SK-N-SH treated with all-trans-retinoic acid at 6 μM for 48 hours (cell line): ENCODE results near the gene CASTOR1.

Source experiments
- ATAC-seq: fragments of 200-7000 bp; cut with Tn5 transposase; 3 replicates; pipeline ENCODE4 v1.9.1; 2020; ENCODE audit warnings: mild to moderate bottlenecking, moderate library complexity
- ARNTL ChIP-seq: fragments of 450-650 bp; formaldehyde crosslinking; IDR thresholded peaks from 2 replicates; pipeline ENCODE4 v1.5.0; 2020; ENCODE audit warnings: low read depth, mild to moderate bottlenecking, moderate library complexity, borderline replicate concordance
- BACH2 ChIP-seq: fragments of 250-450 bp; sonication (Bioruptor Pico); IDR thresholded peaks from 2 replicates; pipeline ENCODE4 v1.9.0; 2021; ENCODE audit warnings: mild to moderate bottlenecking, borderline replicate concordance
- CREB5 ChIP-seq: fragments of 250-450 bp; sonication (Bioruptor Pico); IDR thresholded peaks from 2 replicates; pipeline ENCODE4 v1.5.1; 2020; ENCODE audit warnings: low read depth, mild to moderate bottlenecking, moderate library complexity
- CSDC2 ChIP-seq: fragments of 250-450 bp; sonication (Bioruptor Pico); IDR thresholded peaks from 2 replicates; pipeline ENCODE4 v1.5.0; 2020; ENCODE audit warnings: mild to moderate bottlenecking, moderate library complexity
- CSRNP3 ChIP-seq: fragments of 250-450 bp; sonication (Bioruptor Pico); IDR thresholded peaks from 2 replicates; pipeline ENCODE4 v1.5.1; 2021; ENCODE audit warnings: mild to moderate bottlenecking, moderate library complexity
- GLIS3 ChIP-seq: fragments of 250-450 bp; sonication (Bioruptor Pico); IDR thresholded peaks from 2 replicates; pipeline ENCODE4 v1.5.0; 2020; ENCODE audit warnings: mild to moderate bottlenecking, moderate library complexity
- ISL1 ChIP-seq: fragments of 250-450 bp; sonication (Bioruptor Pico); IDR thresholded peaks from 2 replicates; pipeline ENCODE4 v2.1.2; 2022; ENCODE audit warnings: mild to moderate bottlenecking, moderate library complexity
- OSR1 ChIP-seq: fragments of 250-450 bp; sonication (Bioruptor Pico); IDR thresholded peaks from 2 replicates; pipeline ENCODE4 v1.8.0; 2022; ENCODE audit warnings: moderate library complexity, mild to moderate bottlenecking, inconsistent platforms
- PATZ1 ChIP-seq: fragments of 250-450 bp; sonication (Bioruptor Pico); IDR thresholded peaks from 2 replicates; pipeline ENCODE4 v1.8.0; 2020; ENCODE audit warnings: mild to moderate bottlenecking, moderate library complexity, borderline replicate concordance
- POU6F1 ChIP-seq: fragments of 250-450 bp; sonication (Bioruptor Pico); IDR thresholded peaks from 2 replicates; pipeline ENCODE4 v1.8.0; 2021; ENCODE audit warnings: low read depth, mild to moderate bottlenecking, moderate library complexity, borderline replicate concordance
- PPARA ChIP-seq: fragments of 250-450 bp; sonication (Bioruptor Pico); IDR thresholded peaks from 2 replicates; pipeline ENCODE4 v1.5.0; 2020; ENCODE audit warnings: mild to moderate bottlenecking, borderline replicate concordance
- RARB ChIP-seq: fragments of 250-450 bp; sonication (Bioruptor Pico); IDR thresholded peaks from 2 replicates; pipeline ENCODE4 v1.8.0; 2021; ENCODE audit warnings: mild to moderate bottlenecking, moderate library complexity
- SNAI2 ChIP-seq: fragments of 250-450 bp; sonication (Bioruptor Pico); IDR thresholded peaks from 2 replicates; pipeline ENCODE4 v1.5.0; 2020; ENCODE audit warnings: mild to moderate bottlenecking, moderate library complexity
- TCF4 ChIP-seq: fragments of 250-450 bp; sonication (Bioruptor Pico); IDR thresholded peaks from 2 replicates; pipeline ENCODE4 v1.8.0; 2021; ENCODE audit warnings: mild to moderate bottlenecking, moderate library complexity, borderline replicate concordance
- TOX ChIP-seq: fragments of 250-450 bp; sonication (Bioruptor Pico); IDR thresholded peaks from 2 replicates; pipeline ENCODE4 v1.8.0; 2021; ENCODE audit warnings: mild to moderate bottlenecking, moderate library complexity, borderline replicate concordance
- ZC3H10 ChIP-seq: fragments of 250-450 bp; sonication (Bioruptor Pico); IDR thresholded peaks from 2 replicates; pipeline ENCODE4 v1.5.1; 2021; ENCODE audit warnings: mild to moderate bottlenecking, moderate library complexity
- ZFP3 ChIP-seq: fragments of 250-450 bp; sonication (Bioruptor Pico); IDR thresholded peaks from 2 replicates; pipeline ENCODE4 v1.5.0; 2020; ENCODE audit warnings: mild to moderate bottlenecking, moderate library complexity
- ZFP30 ChIP-seq: fragments of 450-650 bp; formaldehyde crosslinking; IDR thresholded peaks from 2 replicates; pipeline ENCODE4 v1.5.0; 2022; ENCODE audit warnings: mild to moderate bottlenecking, moderate library complexity
- ZNF565 ChIP-seq: fragments of 450-650 bp; formaldehyde crosslinking; conservative IDR thresholded peaks from 2 replicates; pipeline ENCODE4 v1.5.0; 2020; ENCODE audit warnings: low read depth, mild to moderate bottlenecking, moderate library complexity
- ZNF70 ChIP-seq: fragments of 450-650 bp; formaldehyde crosslinking; IDR thresholded peaks from 2 replicates; pipeline ENCODE4 v1.5.0; 2020; ENCODE audit warnings: mild to moderate bottlenecking, moderate library complexity
- ZNF8 ChIP-seq: fragments of 450-650 bp; formaldehyde crosslinking; IDR thresholded peaks from 2 replicates; pipeline ENCODE4 v1.5.0; 2020; ENCODE audit warnings: mild to moderate bottlenecking, moderate library complexity

The CASTOR1 gene

GRCh38 chr22:30277547-30278344, 11.6 kb downstream of the CASTOR1 start:
- peak; percentile 69 for ATAC-seq

GRCh38 chr22:30276039-30276438, 13.3 kb downstream of the CASTOR1 start:
- no peak for ATAC-seq
- TF ChIP-seq ZC3H10 (no peak), POU6F1 (CRISPR knock-in tag) (no peak), TCF4 (CRISPR knock-in tag) (no peak), OSR1 (CRISPR knock-in tag) (no peak), BACH2 (no peak), TOX (no peak), GLIS3 (CRISPR knock-in tag) (no peak)
- TF ChIP-seq, all 23 proteins: peak for 0

More at GRCh38 chr22:30277547-30278344, 11.6 kb downstream of the CASTOR1 start:
- TF ChIP-seq SNAI2 (CRISPR knock-in tag) = no peak
- no peak for TF ChIP-seq RARB (CRISPR knock-in tag)
- TF ChIP-seq ISL1 (CRISPR knock-in tag) = no peak
- TF ChIP-seq ZC3H10 = no peak
- no peak for TF ChIP-seq BACH2
- TF ChIP-seq POU6F1 (CRISPR knock-in tag) = no peak
- TF ChIP-seq ARNTL = no peak
- no peak for TF ChIP-seq OSR1 (CRISPR knock-in tag)
- no peak for TF ChIP-seq PPARA (CRISPR knock-in tag)
- TF ChIP-seq CSRNP3 (CRISPR knock-in tag) = no peak
- TF ChIP-seq ZNF565 (CRISPR knock-in tag) = no peak
- TF ChIP-seq PATZ1 (CRISPR knock-in tag) = no peak
- no peak for TF ChIP-seq CSDC2 (CRISPR knock-in tag)
- TF ChIP-seq ZFP30 (CRISPR knock-in tag) = no peak

GRCh38 chr22:30275625-30276024, 13.7 kb downstream of the CASTOR1 start:
- TF ChIP-seq ZNF8 (CRISPR knock-in tag) = no peak
- no peak for TF ChIP-seq TOX
- no peak for TF ChIP-seq TCF4 (CRISPR knock-in tag)
- TF ChIP-seq ZFP3 (CRISPR knock-in tag) = no peak
- TF ChIP-seq CREB5 (CRISPR knock-in tag) = no peak
- TF ChIP-seq ZNF70 (CRISPR knock-in tag) = no peak
- TF ChIP-seq GLIS3 (CRISPR knock-in tag) = no peak
- no peak for TF ChIP-seq RARB (CRISPR knock-in tag)
- no peak for TF ChIP-seq ZNF565 (CRISPR knock-in tag)
- TF ChIP-seq SNAI2 (CRISPR knock-in tag) = no peak
- TF ChIP-seq ZC3H10 = no peak
- no peak for TF ChIP-seq PATZ1 (CRISPR knock-in tag)
- TF ChIP-seq ARNTL = no peak
- no peak for TF ChIP-seq OSR1 (CRISPR knock-in tag)
- no peak for TF ChIP-seq BACH2
- no peak for TF ChIP-seq CSDC2 (CRISPR knock-in tag)
- no peak for ATAC-seq
